Measurements from ENCODE around the gene EDC4. TPM values are rescaled to one million over a fixed set of nuclear protein-coding genes. Genes with fewer than 3 reads are reported as not detected.
A peak's percentile ranks its signal among the peaks of the same experiment; 100 is the strongest.

Gene EDC4
- total and polyA plus RNA-seq, 2 experiments from 2014 or later = 39.6 to 98.5 TPM

GRCh38 chr16:67848118-67848517, 24.7 kb upstream of the EDC4 start:
- Mint-ChIP-seq H3K9me3 (no peaks in the 10 kb centered on the region), H3K27ac (peak overlapping the region; percentile 89), H3K36me3 (ENCODE audit: low read depth) (peaks cover 25% of the 10 kb centered on the region), H3K27me3 (ENCODE audit: insufficient read depth, low read depth, poor library complexity) (peaks cover 9% of the 10 kb centered on the region), H3K4me3 (peak overlapping the region; percentile 95), H3K4me1 (peaks cover 35% of the 10 kb centered on the region)
- H3K79me2 ChIP-seq (replicated peaks; ENCODE audit: insufficient read depth) = peaks cover 87% of the 10 kb centered on the region
- H3K4me3 ChIP-seq = peak overlapping the region; percentile 91
- H3K27ac ChIP-seq (ENCODE audit: low read depth) = peak overlapping the region; percentile 84
- H3K27me3 ChIP-seq (ENCODE audit: insufficient read depth) = no peaks in the 10 kb centered on the region
- no peaks in the 10 kb centered on the region for H3K9me2 ChIP-seq (ENCODE audit: insufficient read depth)
- H2AFZ ChIP-seq = no peak overlapping the region
- peaks cover 37% of the 10 kb centered on the region for H3K4me1 ChIP-seq (ENCODE audit: insufficient read depth)
- peaks cover 30% of the 10 kb centered on the region for H3F3A ChIP-seq (replicated peaks; ENCODE audit: low read depth)
- peak overlapping the region; percentile 98 for H3K4me2 ChIP-seq
- no peak for TF ChIP-seq POLR2AphosphoS5 (IDR thresholded peaks at IDR 0.05; ENCODE audit: low read depth)
- TF ChIP-seq JUNB (IDR thresholded peaks at IDR 0.05; ENCODE audit: unreplicated experiment) = no peak
- TF ChIP-seq NANOG (IDR thresholded peaks at IDR 0.05; ENCODE audit: borderline replicate concordance) = no peak
- no peak for TF ChIP-seq ZNF331 (CRISPR knock-in tag; IDR thresholded peaks at IDR 0.05; ENCODE audit: low read depth)
- no peak for TF ChIP-seq ETS1 (IDR thresholded peaks at IDR 0.05)
- H3K36me3 ChIP-seq (ENCODE audit: insufficient read depth) = 0 out of 2 replicates have a peak, but pooled peaks cover 3% of the 10 kb centered on the region
- no peak for ATAC-seq
- no peak for DNase-seq (ENCODE audit: low spot score)
- peaks cover 58% of the 10 kb centered on the region for H4K20me1 ChIP-seq (replicated peaks; ENCODE audit: insufficient read depth)

GRCh38 chr16:67853670-67854069, 19.2 kb upstream of the EDC4 start:
- no peak for ATAC-seq
- H4K20me1 ChIP-seq (replicated peaks; ENCODE audit: insufficient read depth) = peaks cover 78% of the 10 kb centered on the region
- no peak for TF ChIP-seq CTCF (conservative IDR thresholded peaks at IDR 0.05; ENCODE audit: low read depth in 2 of 2)
- no peak for TF ChIP-seq ETS1 (IDR thresholded peaks at IDR 0.05)
- TF ChIP-seq STAT1 (IDR thresholded peaks at IDR 0.05; ENCODE audit: unreplicated experiment) = no peak
- no peak for TF ChIP-seq REST (IDR thresholded peaks at IDR 0.05; ENCODE audit: unreplicated experiment)
- no peak for TF ChIP-seq CREB1 (CRISPR knock-in tag; IDR thresholded peaks at IDR 0.05; ENCODE audit: low read depth)
- no peak for TF ChIP-seq NANOG (IDR thresholded peaks at IDR 0.05; ENCODE audit: borderline replicate concordance)
- TF ChIP-seq ZNF114 (CRISPR knock-in tag; IDR thresholded peaks at IDR 0.05) = no peak

More at GRCh38 chr16:67853670-67854069, 19.2 kb upstream of the EDC4 start:
- peaks cover 23% of the 10 kb centered on the region for H3K36me3 Mint-ChIP-seq (ENCODE audit: low read depth)
- H3K27me3 ChIP-seq (ENCODE audit: insufficient read depth) = no peaks in the 10 kb centered on the region
- no peak overlapping the region for H3K4me2 ChIP-seq
- no peak for DNase-seq (ENCODE audit: low spot score)
- no peak overlapping the region for H3K27ac ChIP-seq (ENCODE audit: low read depth)
- no peak overlapping the region for H3K27ac Mint-ChIP-seq
- H3K4me3 ChIP-seq = no peak overlapping the region
- H3F3A ChIP-seq (replicated peaks; ENCODE audit: low read depth) = peaks cover 9% of the 10 kb centered on the region; the same call in 1 of the 2 replicates
- H3K79me2 ChIP-seq (replicated peaks; ENCODE audit: insufficient read depth) = peaks cover 100% of the 10 kb centered on the region
- peaks cover 4% of the 10 kb centered on the region for H3K27me3 Mint-ChIP-seq (ENCODE audit: insufficient read depth, low read depth, poor library complexity)
- H3K9me2 ChIP-seq (ENCODE audit: insufficient read depth) = no peaks in the 10 kb centered on the region
- no peak overlapping the region for H2AFZ ChIP-seq
- H3K4me1 ChIP-seq (ENCODE audit: insufficient read depth) = peaks cover 18% of the 10 kb centered on the region
- H3K4me3 Mint-ChIP-seq = no peak overlapping the region
- H3K4me1 Mint-ChIP-seq = peaks cover 38% of the 10 kb centered on the region
- H3K9me3 Mint-ChIP-seq = no peaks in the 10 kb centered on the region
- H3K36me3 ChIP-seq (ENCODE audit: insufficient read depth) = 0 out of 2 replicates have a peak, but pooled peaks cover 3% of the 10 kb centered on the region

Data from GM23338 (cell line).